ENCODE measurements around the gene PDE10A. TPM values are rescaled to one million over a fixed set of nuclear protein-coding genes. Genes with fewer than 3 reads are reported as not detected.

PDE10A gene
- total RNA-seq, 4 donors from 2014 or later: 2.9 to 8.8 (median 3.9) TPM

DNA sequence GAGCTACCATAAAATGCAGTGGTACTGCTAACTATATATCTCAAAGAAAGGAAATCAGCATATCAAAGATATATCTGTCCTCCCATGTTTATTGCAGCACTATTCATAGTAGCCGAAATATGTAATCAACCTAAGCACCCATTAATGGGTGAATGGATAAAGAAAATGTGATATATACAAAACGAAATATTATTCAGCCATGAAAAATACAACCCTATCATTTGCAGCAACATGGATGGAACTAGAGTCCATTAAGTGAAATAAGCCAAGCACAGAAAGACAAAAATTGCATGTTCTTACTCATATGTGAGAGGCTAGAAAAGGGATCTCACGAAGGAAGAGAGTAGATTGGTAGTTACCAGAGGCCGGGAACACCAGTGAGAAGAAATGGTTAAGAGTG lies 126.1 kb downstream of the PDE10A start:
- WGBS: 96% methylated on average over 4 of the region's 4 CpGs
- intact Hi-C loops (cut with DNase I): no loop called here
- no peaks in the 10 kb centered on the region for H3K27me3 ChIP-seq
- no peaks in the 10 kb centered on the region for H3K9me3 ChIP-seq
- H3K4me1 ChIP-seq: no peaks in the 10 kb centered on the region
- TF ChIP-seq, protein P1, sequence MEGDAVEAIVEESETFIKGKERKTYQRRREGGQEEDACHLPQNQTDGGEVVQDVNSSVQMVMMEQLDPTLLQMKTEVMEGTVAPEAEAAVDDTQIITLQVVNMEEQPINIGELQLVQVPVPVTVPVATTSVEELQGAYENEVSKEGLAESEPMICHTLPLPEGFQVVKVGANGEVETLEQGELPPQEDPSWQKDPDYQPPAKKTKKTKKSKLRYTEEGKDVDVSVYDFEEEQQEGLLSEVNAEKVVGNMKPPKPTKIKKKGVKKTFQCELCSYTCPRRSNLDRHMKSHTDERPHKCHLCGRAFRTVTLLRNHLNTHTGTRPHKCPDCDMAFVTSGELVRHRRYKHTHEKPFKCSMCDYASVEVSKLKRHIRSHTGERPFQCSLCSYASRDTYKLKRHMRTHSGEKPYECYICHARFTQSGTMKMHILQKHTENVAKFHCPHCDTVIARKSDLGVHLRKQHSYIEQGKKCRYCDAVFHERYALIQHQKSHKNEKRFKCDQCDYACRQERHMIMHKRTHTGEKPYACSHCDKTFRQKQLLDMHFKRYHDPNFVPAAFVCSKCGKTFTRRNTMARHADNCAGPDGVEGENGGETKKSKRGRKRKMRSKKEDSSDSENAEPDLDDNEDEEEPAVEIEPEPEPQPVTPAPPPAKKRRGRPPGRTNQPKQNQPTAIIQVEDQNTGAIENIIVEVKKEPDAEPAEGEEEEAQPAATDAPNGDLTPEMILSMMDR (IDR thresholded peaks at IDR 0.05): no peak
- no peak for TF ChIP-seq POLR2A (IDR thresholded peaks at IDR 0.05; ENCODE audit: low read depth)
- no peak for TF ChIP-seq EP300 (IDR thresholded peaks at IDR 0.05)
- no peak for TF ChIP-seq POLR2AphosphoS5 (IDR thresholded peaks at IDR 0.05)
- DNase-seq (ENCODE audit: extremely low spot score): no peak
- no peak overlapping the region for H3K27ac ChIP-seq (replicated peaks in 1 of 4)
- no peaks in the 10 kb centered on the region for H3K36me3 ChIP-seq
- H3K4me3 ChIP-seq: no peak overlapping the region

DNA sequence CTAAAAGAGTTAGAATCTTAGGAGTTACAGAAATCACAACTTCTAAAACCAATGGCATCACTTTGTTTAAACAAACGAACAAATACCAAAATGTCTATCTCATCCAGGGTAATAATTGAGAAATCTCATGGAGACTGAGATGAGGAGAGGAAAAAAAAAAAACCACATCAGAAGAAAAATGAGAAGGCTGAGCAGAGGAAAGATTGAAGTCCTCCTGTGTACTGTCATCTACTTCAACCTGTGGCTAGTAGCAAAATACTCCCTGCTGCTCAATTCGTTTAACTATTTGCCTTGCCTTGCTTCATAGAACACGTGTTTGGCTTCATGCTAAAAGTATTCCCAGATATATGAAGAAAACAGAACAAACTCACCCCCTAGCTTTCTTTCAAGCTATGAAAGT lies 143.7 kb downstream of the PDE10A start:
- intact Hi-C loops (cut with DNase I): no loop called here
- H3K4me3 ChIP-seq: no peak overlapping the region

DNA sequence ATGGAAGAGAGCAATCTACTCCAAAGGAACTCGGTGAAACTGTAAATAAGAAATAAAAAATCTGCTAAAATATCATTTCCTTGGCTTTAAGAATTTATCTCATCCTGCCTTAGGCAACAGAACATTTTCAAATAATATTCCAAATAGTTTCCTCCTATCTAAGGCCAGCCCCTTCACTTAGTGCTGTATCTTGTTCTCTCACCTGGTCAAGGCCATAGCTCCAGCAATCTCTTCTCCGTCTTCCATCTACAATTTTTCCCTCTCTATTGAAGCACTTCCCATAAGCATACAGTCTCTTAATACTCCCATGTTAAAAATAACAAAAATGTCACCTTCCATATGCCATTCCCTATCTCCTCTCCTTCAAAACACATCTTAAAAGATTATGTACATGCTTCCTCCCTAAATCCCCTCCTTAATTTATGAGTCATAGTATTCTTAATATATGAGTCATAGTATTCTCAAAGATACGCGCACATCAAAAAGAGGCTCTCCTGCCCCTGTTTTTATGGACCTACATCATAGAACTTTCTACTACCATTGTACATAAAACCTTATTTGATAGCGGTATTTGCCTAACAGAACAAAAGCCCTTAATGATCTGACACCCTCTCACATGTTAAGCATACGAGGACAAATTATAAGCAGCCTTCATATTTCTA lies 146.9 kb downstream of the PDE10A start:
- Histone ChIP-seq H3K4me3 (no peak overlapping the region), H3K4me1 (no peaks in the 10 kb centered on the region), H3K27me3 (no peaks in the 10 kb centered on the region), H3K36me3 (no peaks in the 10 kb centered on the region), H3K27ac (replicated peaks in 1 of 4) (no peak overlapping the region), H3K9me3 (no peaks in the 10 kb centered on the region)
- 93% methylated on average over 6 of the region's 6 CpGs for WGBS
- TF ChIP-seq POLR2A (IDR thresholded peaks at IDR 0.05; ENCODE audit: low read depth) (no peak), EP300 (IDR thresholded peaks at IDR 0.05) (no peak)
- no peak for DNase-seq (ENCODE audit: extremely low spot score)
- intact Hi-C loops (cut with DNase I): no loop called here

More for the DNA sequence above, 143.7 kb downstream of the PDE10A start:
- H3K27ac ChIP-seq (replicated peaks in 1 of 4): no peak overlapping the region
- H3K9me3 ChIP-seq: no peaks in the 10 kb centered on the region
- TF ChIP-seq POLR2AphosphoS5 (IDR thresholded peaks at IDR 0.05) (no peak), POLR2A (IDR thresholded peaks at IDR 0.05; ENCODE audit: low read depth) (no peak)
- no peaks in the 10 kb centered on the region for H3K4me1 ChIP-seq
- H3K27me3 ChIP-seq: no peaks in the 10 kb centered on the region
- H3K36me3 ChIP-seq: no peaks in the 10 kb centered on the region
- WGBS: 88% methylated on average over 3 of the region's 3 CpGs
- DNase-seq (ENCODE audit: extremely low spot score): no peak

DNA sequence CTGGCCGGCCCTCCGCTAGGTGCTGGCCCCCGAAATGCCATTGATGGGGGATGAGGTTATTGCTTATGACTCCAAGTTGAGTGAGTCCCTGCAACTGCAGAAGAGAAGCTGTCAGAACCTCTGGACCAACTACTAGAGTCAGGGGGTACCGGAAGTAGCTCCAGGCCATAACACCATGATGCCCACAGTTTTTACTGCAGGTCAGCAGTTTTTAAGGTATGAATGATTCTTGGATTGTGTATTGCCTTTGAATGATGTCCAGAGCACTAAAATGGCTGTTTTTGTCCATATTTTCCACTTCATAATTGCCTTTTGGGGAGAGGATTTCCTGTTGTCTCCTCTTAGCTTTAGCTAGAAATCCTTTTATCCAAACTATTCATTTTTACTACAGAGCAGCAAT lies 148.4 kb downstream of the PDE10A start:
- no peak overlapping the region for H3K4me3 ChIP-seq
- no peaks in the 10 kb centered on the region for H3K4me1 ChIP-seq
- intact Hi-C loops (cut with DNase I): no loop called here
- H3K27me3 ChIP-seq: no peaks in the 10 kb centered on the region
- no peak for TF ChIP-seq EP300 (IDR thresholded peaks at IDR 0.05)
- TF ChIP-seq POLR2A (IDR thresholded peaks at IDR 0.05; ENCODE audit: low read depth): no peak
- TF ChIP-seq POLR2AphosphoS5 (IDR thresholded peaks at IDR 0.05): no peak
- TF ChIP-seq, protein P1 (IDR thresholded peaks at IDR 0.05): no peak
- WGBS: 91% methylated on average over 1 of the region's 4 CpGs
- H3K27ac ChIP-seq (replicated peaks in 1 of 4): no peak overlapping the region
- no peaks in the 10 kb centered on the region for H3K36me3 ChIP-seq
- no peaks in the 10 kb centered on the region for H3K9me3 ChIP-seq
- DNase-seq (ENCODE audit: extremely low spot score): no peak

DNA sequence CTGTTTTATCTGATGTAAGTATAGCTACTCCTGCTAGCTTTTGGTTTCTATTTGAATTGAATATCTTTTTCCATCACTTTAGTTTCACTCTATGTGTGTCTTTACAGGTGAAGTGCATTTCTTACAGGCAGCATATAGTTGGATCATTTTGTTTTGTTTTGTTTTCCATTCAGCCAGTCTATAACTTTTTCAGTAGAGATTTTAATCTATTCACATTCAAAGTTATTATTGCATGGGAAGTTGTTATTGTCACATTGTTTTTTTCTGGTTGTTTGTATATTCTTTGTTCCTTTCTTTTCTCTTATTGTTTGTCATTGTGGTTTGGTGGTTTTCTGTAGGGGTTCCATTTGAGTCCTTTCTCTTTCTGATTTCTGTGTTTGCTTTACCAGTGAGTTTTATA lies 151.2 kb downstream of the PDE10A start:
- Histone ChIP-seq H3K4me3 (no peak overlapping the region), H3K27me3 (no peaks in the 10 kb centered on the region), H3K27ac (replicated peaks in 1 of 4) (no peak overlapping the region), H3K4me1 (no peaks in the 10 kb centered on the region), H3K36me3 (no peaks in the 10 kb centered on the region), H3K9me3 (no peaks in the 10 kb centered on the region)
- DNase-seq (ENCODE audit: extremely low spot score): no peak
- intact Hi-C loops (cut with DNase I): no loop called here
- TF ChIP-seq POLR2A (IDR thresholded peaks at IDR 0.05; ENCODE audit: low read depth): no peak
- TF ChIP-seq EP300 (IDR thresholded peaks at IDR 0.05): no peak
- TF ChIP-seq, protein P1 (IDR thresholded peaks at IDR 0.05): no peak
- TF ChIP-seq POLR2AphosphoS5 (IDR thresholded peaks at IDR 0.05): no peak

Measured in esophagus muscularis mucosa (tissue), 4 donors.